HG02678 (cell line): ENCODE measurements around the gene TBATA.

Experiments used
- ATAC-seq: cut with Tn5 transposase; IDR thresholded peaks from one replicate; pipeline ENCODE4 v1.9.1; 2021; ENCODE audit warnings: mild to moderate bottlenecking, moderate library complexity; ENCODE audit not compliant: unreplicated experiment

The TBATA gene

DNA sequence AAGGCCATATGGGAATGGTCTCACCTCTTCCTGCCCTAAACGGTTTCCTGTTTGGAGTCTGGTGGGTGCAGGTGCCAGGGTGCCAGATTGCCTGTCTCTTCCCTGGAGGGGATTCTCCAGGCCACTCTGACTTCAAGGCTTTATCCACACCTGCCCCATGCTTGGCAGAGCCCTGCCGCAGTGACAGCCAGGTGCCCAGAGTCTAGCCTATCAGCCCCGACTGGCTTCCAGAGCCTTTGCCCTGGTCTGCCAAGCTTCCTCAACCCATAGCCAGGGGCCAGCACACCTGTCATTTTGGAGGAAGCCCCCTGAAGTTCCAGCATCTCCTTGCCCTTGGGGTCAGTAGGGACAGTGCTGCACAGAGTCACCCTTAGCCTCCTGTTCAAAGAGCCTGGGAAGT lies 21.6 kb downstream of the TBATA start:
- no peak for ATAC-seq

DNA sequence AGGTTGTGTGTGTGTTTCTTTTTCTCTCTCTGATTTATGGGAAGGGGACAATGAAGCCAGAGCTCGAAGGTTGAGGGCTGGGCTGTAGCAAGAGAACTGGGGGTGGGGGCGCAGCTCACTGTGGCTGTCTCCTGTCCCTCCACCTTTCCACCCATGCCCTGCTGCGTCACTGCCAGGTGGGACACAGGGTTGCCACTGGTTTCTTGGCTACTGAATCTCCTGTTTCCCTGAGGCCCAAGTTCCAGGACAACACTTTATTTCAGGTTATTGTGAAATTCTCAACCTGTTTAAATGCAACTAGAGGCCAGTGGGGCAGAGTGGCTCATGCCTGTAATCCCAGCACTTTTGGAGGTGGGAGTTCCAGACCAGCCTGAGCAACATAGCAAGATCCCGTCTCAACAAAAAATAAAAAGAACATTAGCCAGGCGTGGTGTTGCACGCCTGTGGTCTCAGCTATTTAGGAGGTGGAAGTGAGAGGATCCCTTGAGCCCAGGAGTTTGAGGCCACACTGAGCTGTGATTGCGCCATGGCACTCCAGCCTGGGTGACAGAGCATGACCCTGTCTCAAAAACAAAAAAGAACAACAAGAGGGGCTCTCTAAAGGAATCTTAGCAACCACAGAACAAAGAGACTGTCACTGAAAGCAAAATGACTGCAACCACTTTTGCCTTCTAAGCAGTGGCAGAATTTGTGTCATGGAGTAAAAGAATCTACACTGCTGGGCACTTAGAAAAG lies 22.6 kb downstream of the TBATA start:
- no peak for ATAC-seq

DNA sequence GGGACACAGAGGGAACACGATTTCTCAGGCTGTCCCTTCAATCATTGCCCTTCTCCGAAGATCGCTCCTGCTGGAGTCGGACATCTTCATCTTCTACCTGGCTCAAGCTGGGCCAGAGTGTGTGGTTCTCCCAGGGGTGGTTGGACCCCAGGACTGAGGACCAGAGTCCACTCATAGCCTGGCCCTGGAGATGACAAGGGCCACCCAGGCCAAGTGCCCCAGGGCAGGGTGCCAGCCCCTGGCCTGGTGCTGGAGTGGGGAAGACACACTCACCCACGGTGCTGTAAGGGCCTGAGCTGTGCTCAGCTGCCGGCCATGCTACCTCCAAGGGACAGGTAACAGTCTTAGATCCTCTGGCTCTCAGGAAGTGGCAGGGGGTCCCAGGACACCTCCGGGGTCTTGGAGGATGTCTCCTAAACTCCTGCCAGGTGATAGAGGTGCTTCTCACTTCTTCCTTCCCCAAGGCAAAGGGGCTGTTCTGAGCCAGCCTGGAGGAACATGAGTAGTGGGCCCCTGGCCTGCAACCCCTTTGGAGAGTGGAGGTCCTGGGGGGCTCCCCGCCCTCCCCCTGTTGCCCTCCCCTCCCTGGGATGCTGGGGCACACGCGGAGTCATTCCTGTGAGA lies 23.3 kb downstream of the TBATA start:
- no peak for ATAC-seq

DNA sequence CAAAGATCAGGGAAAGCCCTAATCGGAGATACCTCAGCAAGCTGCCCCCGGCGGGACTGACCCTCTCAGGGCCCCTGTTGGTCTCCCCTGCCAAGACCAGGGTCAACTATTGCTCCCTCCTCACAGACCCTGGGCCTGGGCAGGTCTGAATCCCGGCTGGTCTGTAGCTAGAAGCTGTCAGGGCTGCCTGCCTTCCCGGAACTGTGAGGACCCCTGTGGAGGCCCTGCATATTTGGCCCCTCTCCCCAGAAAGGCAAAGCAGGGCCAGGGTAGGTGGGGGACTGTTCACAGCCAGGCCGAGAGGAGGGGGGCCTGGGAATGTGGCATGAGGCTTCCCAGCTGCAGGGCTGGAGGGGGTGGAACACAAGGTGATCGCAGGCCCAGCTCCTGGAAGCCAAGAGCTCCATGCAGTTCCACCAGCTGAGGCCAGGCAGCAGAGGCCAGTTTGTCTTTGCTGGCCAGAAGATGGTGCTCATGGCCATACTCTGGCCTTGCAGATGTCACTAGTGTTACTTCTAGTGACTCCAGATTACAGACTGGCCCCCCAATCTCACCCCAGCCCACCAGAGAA lies 24.1 kb downstream of the TBATA start:
- ATAC-seq, result no peak

DNA sequence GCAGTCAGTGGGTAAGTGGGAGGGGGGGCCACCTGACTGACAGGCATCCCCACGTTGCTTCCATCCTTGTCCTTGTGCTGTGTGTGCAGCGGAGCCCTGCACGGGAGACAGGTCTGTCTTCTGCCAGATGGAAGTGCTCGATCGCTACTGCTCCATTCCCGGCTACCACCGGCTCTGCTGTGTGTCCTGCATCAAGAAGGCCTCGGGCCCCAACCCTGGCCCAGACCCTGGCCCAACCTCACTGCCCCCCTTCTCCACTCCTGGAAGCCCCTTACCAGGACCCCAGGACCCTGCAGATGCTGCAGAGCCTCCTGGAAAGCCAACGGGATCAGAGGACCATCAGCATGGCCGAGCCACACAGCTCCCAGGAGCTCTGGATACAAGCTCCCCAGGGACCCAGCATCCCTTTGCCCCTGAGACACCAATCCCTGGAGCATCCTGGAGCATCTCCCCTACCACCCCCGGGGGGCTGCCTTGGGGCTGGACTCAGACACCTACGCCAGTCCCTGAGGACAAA lies 24.8 kb downstream of the TBATA start:
- no peak for ATAC-seq

DNA sequence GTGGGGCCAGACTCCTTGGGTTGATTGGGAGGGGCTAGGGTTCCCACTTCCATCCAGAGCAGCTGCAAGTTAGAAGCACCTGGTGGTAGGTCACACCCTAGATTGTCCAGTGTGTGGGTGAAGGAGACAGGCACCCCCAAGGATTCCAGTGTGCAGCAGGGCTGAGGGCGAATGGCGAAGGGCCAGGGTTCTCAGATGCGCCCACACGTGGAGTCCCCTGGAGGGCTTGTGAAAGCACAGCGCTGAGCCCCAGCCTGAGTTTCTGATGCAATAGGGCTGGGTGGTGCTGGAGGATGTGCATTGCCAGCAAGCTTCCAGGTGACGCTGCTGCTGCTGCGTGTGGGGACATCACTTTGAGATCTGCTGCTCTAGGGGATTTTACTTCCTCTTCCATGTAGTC lies 25.4 kb downstream of the TBATA start:
- no peak for ATAC-seq

DNA sequence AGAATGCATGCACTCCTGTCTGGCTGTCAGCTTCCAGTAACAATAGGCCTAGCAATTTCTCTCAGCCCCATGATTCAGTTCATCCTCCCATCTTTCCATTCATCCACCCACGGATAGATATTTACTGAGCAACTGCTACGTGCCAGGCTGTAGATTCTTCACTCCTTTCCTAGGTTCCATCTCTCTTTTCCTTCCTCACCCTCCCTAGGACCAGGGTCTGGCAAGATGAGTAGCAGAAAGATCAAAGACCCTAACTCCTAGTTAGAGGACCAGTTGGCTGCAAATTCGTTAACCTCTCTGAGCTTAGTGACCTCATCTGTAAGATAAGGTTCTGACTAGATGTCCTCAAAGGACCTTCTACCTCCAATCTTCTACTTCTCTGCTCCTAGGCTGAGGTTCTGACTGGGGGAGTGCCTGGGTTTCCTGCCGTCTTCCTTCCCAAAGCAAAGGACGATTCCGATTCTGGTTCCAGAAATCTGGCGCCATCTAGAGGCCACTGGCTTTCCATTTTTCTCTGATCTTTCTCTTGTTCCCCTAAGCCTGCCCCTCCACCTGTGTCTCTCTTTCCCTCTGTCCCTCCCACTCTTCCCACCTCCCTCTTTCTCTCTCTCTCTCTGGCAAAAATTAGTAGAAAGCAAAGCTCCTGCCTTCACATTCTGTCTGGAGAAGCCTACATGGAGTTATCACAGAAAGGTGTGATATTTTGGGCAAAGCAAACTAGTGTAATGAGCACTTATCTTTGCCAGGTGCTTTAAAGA lies 26.2 kb downstream of the TBATA start:
- ATAC-seq, result no peak

DNA sequence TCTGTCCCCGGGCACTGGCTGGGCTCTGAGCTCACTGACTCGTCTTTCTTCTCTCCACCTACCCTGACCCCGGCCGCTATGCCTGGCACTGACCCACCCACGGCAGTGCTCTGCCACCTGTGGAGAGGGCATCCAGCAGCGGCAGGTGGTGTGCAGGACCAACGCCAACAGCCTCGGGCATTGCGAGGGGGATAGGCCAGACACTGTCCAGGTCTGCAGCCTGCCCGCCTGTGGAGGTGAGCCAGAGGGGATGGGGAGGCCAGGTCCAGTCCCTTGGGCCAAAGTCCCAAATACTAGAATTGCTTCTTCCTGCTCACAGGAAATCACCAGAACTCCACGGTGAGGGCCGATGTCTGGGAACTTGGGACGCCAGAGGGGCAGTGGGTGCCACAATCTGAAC lies 27.3 kb downstream of the TBATA start:
- ATAC-seq, result no peak

DNA sequence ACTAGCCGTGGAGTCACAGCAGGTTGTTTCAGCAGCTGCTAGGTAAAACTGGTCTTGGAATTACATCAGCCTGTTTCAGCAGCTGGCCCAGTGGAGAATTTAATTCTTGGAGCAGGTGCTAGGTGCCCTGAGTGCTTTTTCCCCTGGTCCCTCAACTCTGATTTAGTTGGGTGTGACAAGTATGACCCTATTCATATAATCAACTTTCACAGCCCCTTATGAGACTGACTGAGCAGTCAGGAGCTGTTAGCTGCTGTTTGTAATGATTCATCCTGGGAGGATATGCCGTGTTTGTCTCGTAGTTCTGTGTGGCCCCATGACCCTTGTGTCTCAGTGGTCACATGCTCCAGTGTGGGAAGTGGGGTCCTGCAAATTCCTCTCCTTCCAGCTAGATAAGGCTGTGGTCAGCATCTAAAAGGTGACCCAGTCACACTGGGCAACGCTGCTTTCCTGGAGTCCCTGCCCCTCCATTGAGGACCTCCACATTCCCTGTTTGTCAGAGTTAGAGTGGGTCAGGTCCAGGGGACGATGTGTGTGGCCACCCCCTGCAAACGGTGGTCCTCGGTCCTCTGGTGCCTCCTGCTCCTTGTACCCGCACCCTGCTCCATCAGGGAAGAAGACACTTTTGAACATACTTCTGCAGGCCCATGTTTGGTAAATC lies 28.3 kb downstream of the TBATA start:
- no peak for ATAC-seq

DNA sequence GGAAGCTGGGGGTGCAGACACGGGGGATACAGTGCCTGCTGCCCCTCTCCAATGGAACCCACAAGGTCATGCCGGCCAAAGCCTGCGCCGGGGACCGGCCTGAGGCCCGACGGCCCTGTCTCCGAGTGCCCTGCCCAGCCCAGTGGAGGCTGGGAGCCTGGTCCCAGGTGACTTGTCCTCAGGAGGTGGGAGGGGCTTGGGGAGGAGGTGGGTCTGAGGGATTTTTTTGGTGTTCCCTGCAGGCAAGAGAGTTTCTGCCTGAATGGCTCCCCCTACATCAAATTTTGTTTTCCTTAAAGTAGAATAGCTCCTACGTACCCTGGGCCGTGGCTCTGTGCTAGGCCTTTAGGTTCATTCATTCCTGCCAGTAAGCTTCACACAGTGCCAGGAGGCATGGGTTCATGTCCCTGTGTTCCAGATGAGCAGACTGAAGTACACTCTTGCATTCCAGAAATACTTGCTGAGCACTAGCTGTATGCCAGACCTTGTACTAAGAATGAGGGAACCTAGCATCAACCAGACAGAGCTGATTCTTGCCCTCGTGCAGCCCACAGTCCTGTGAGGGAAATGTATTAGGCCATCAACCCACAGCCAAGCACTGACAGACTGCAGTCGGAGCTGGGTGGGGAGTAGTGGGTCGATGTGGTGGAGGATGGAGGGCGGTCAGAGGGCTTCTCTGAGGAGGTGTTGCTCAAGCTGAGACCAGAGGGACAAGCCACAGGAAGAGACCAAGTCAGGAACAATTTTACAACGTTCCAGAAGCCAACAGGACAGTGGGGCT lies 31.1 kb downstream of the TBATA start:
- ATAC-seq, result no peak

DNA sequence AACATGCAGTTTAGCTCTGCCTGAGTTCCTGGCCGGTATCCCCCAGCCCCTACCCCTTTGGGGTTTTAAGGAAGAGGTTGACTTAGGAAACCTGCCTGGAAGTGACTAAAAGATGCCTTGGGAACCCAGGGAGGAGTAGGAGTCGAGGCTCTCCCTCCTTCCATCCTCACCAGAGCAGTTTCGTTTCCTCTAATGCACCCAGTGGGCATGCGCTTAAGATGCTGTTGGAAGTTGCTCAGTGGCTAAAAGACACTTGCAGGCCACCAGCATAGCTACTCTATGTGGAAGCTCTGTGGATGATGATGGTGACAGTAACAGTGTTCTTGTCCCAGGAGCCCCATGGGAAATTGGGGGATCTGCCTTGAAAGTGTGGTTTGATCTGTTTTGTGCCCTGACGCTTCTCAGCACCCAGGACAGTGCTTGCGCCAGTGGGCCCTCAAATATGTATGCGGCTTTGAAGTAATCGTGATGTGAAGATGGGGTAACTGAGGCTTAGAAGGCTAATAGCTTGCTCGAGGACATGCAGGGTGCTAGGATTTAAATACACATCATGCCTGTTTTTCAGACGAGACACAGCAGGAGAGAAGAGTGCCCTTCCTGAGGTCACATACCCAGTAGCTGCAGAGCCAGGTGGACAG lies 32.0 kb downstream of the TBATA start:
- no peak for ATAC-seq

DNA sequence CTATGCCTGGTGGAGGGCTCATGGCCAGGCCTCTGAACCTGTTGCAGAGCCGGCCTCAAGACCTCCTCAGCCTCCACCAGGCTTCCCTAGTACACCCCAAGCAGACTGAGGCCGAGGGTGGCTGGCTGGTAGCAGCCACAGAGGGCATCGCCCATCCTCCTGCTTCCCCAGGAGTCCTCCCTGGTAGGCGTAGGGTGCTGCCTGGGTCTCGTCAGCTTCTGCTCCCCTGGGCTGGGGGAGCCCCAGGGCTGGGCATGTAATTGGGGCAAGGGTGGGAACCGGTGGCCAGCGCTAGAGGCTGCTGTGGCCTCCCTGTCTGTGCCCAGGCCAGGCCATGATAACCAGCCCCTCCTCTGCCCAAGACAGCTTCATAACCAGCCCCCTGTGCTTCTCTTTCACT lies 32.6 kb downstream of the TBATA start:
- no peak for ATAC-seq

DNA sequence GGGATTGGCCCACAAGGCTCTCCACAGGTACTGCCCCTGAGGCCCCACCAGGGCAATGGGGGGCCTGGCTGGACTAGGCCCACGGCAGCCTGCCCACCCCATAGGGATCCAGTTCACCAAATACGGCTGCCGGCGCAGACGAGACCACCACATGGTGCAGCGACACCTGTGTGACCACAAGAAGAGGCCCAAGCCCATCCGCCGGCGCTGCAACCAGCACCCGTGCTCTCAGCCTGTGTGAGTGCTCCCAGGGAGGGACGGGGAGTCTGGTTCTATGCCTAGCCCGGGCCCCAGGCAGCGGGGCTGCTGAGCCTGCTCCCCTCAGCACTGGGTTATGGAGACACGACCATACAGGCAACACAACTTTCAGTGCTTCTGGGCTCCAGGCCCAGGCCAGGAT lies 33.2 kb downstream of the TBATA start:
- no peak for ATAC-seq

DNA sequence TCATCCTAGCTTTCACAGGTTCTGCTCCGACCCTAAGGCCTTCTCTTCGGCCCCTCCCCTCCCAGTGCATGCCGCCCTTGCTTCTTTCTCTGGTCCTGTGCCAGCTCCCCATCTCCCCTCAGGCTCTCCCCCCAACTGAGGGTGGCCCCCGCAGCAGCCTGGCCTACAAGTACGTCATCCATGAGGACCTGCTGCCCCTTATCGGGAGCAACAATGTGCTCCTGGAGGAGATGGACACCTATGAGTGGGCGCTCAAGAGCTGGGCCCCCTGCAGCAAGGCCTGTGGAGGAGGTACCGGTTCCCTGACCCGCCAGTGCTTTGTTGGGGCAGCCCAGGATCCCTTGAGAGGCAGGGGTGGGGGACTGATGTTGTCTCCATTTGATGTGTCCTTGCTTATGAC lies 33.8 kb downstream of the TBATA start:
- no peak for ATAC-seq

DNA sequence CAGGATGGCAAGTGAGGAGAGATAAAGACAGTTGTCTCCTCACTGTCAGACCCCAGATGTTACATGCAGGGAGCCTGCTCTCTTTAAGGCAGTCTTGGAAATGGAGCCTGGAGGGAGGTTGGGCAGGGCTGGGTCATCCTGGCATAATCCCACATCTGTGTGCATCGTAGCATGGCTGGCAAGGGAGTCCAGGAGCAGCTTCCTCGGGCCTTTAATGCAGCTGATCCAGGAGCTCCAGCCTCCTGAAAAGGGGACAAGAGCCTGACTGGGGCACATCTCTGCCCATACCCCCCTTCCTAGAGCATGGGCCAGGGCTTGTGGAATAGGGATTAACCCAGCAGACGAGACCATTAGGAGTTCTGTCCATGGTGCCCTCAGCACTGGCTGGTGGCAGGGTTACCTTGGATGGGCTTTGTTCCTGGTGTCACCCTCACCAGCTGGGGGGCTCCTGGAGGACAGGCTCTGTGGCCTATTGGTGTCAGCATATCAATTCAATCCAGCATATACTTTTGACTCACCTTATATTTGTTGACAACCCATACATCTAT lies 34.9 kb downstream of the TBATA start:
- ATAC-seq, result no peak

DNA sequence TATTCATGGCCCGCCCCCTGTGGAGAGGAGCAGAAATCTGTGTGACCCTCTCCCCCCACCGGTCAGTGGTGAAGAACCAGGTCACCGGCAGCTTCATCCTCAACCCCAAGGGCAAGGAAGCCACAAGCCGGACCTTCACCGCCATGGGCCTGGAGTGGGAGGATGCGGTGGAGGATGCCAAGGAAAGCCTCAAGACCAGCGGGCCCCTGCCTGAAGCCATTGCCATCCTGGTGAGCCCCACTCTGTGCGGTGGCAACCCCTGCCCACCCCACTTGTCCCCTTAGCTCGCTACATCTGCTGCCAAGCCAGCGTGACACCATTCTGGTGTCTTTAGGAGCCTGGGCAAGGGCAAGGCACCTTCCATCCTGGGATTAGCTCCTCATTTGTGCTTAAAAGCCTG lies 35.4 kb downstream of the TBATA start:
- ATAC-seq, result no peak

DNA sequence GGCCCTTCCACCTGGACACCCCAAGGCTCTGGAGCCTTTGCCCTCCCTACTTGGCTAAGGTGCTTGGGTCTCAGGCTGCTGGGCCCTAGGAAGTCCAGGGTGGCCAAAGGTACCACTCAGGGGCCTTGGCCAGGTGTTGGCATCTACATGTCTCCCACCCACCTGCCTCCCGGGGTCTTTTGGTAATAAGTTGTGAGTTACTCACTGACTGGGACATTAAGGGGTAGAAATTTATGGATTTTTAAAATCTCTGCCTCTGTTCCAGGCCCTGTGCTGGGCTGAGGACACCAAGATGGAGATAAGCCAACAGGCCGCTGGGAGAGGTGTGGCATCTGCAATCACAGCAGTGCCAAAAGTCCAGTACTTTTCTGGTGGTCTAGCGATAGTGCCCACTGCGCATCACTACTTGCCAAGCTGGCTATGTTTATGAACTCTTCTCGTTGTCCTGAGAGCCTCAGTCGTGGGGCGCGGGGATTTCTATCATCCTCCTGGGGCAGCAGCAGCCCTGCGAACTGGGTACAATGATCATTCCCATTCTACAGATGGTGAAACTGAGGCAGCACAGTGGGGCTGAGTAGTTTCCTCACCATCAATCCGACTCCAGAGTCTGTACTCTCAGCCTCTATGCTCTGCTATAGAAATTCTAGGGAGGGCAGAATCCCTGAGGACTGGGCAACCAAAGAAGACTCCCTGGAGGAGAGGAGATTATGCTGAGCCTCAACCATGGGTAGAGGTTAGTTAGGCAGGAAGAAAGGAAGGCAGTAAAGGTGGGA lies 36.2 kb downstream of the TBATA start:
- no peak for ATAC-seq

DNA sequence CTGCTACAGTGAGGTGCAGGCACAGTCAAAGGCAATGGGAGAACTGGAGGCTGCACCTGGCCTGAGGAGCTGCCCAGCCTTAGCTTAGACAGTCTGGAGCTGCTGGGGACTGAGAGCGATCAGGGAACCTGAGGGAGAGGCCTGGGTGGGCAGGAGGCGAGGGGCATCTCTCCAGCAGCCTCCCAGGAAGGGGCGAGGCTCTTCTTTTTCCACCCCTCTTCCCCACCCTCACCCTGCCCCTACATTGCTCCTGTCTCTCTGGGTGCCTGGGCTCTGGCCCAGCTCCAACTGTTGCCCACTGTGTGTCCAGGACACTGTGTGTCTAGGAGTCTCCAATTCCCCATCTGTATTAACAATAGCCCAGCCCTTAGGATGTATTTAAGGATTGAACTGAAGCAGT lies 36.9 kb downstream of the TBATA start:
- ATAC-seq, result no peak
